IMR-90 (cell line): ENCODE results near the gene GMNN. TPM values are rescaled to one million over a fixed set of nuclear protein-coding genes. Genes with fewer than 3 reads are reported as not detected.

Experiments
- ATAC-seq: fragments of 200-7000 bp; cut with Tn5 transposase; 2 replicates; pipeline ENCODE4 v1.9.1; 2020; ENCODE audit warnings: low read depth, mild to moderate bottlenecking, moderate library complexity
- BruUV-seq: library from RNA; stranded (reverse); fragments of 400-500 nt; replicated peaks from 2 replicates; lab custom pipeline; 2021; lab: Mats Ljungman, UMichigan
- CTCF ChIA-PET: fragments of 300-600 bp; formaldehyde crosslinking; extraction: SDS; loops from one replicate; lab custom pipeline; 2021; ENCODE audit warnings: antibody characterized with exemption; lab: Yijun Ruan, JAX
- POLR2A ChIA-PET: fragments of 300-600 bp; sonication (Branson Sonifier 250); formaldehyde crosslinking; loops from one replicate; lab custom pipeline; 2022; ENCODE audit warnings: antibody characterized with exemption; ENCODE audit not compliant: unreplicated experiment; lab: Charles Lee
- DNase-seq: peaks from one replicate; pipeline ENCODE4 v3.0.0; 2013
- H2AFZ ChIP-seq: replicated peaks from 2 replicates; pipeline ENCODE3; 2013; ENCODE audit warnings: low read length, mild to moderate bottlenecking; ENCODE audit not compliant: poor library complexity
- H2AK5ac ChIP-seq: 2 replicates; pipeline ENCODE4 v1.6.1; 2013; ENCODE audit warnings: low read depth, low read length, inconsistent platforms
- H2AK9ac ChIP-seq: replicated peaks from 2 replicates; pipeline ENCODE3; 2013; ENCODE audit warnings: mild to moderate bottlenecking, low read depth, low read length, moderate library complexity; ENCODE audit not compliant: poor library complexity
- H2BK120ac ChIP-seq: 2 replicates; pipeline ENCODE4 v1.6.1; 2013; ENCODE audit warnings: low read depth, low read length, inconsistent platforms
- H2BK15ac ChIP-seq: 3 replicates; pipeline ENCODE4 v1.6.1; 2013; ENCODE audit warnings: low read depth, low read length, inconsistent platforms
- H2BK20ac ChIP-seq: 2 replicates; pipeline ENCODE4 v1.6.1; 2013; ENCODE audit warnings: low read depth, mild to moderate bottlenecking, inconsistent platforms, low read length, moderate library complexity
- H2BK5ac ChIP-seq: 2 replicates; pipeline ENCODE4 v1.6.1; 2013; ENCODE audit warnings: mild to moderate bottlenecking, low read depth, low read length, inconsistent platforms; ENCODE audit not compliant: poor library complexity, severe bottlenecking
- H3K14ac ChIP-seq: replicated peaks from 2 replicates; pipeline ENCODE4 v1.6.1; 2013; ENCODE audit warnings: low read depth, low read length, inconsistent platforms
- H3K18ac ChIP-seq: 2 replicates; pipeline ENCODE4 v1.6.1; 2013; ENCODE audit warnings: low read depth, low read length, control low read depth
- H3K23ac ChIP-seq: 2 replicates; pipeline ENCODE4 v1.6.1; 2013; ENCODE audit warnings: low read depth, low read length, inconsistent platforms
- H3K27ac ChIP-seq: 2 replicates; pipeline ENCODE4 v1.5.1; 2013; ENCODE audit warnings: mild to moderate bottlenecking, control low read depth, low read length; ENCODE audit not compliant: insufficient read depth
- H3K27me3 ChIP-seq: 2 replicates; pipeline ENCODE4 v1.6.1; 2013; ENCODE audit warnings: low read length; ENCODE audit not compliant: control insufficient read depth, insufficient read depth
- H3K36me3 ChIP-seq: 2 replicates; pipeline ENCODE4 v1.6.1; 2013; ENCODE audit warnings: low read length, mixed read lengths; ENCODE audit not compliant: control insufficient read depth, insufficient read depth
- H3K4ac ChIP-seq: 2 replicates; pipeline ENCODE4 v1.6.1; 2013; ENCODE audit warnings: low read depth, low read length, inconsistent platforms
- H3K4me1 ChIP-seq: 2 replicates; pipeline ENCODE4 v1.6.1; 2013; ENCODE audit warnings: low read length, mixed read lengths; ENCODE audit not compliant: control insufficient read depth, insufficient read depth
- H3K4me2 ChIP-seq: 2 replicates; pipeline ENCODE4 v1.6.1; 2013; ENCODE audit warnings: low read depth, mild to moderate bottlenecking, control low read depth, low read length, moderate library complexity
- H3K4me3 ChIP-seq: 2 replicates; pipeline ENCODE4 v1.5.1; 2013; ENCODE audit warnings: low read depth, mild to moderate bottlenecking, control low read depth, low read length, moderate library complexity; ENCODE audit not compliant: insufficient read depth
- H3K56ac ChIP-seq: 2 replicates; pipeline ENCODE4 v1.6.1; 2013; ENCODE audit warnings: low read length, inconsistent platforms; ENCODE audit not compliant: insufficient read depth; ENCODE audit errors: extremely low read depth
- H3K79me1 ChIP-seq, 2 experiments: 2 replicates each; pipeline ENCODE4 v1.6.1; 2013; ENCODE audit warnings: low read length in 2 of 2, inconsistent platforms in 1 of 2, low read depth in 1 of 2
- H3K9ac ChIP-seq: 2 replicates; pipeline ENCODE4 v1.6.1; 2013; ENCODE audit warnings: low read depth, low read length, control low read depth
- H3K9me1 ChIP-seq: 2 replicates; pipeline ENCODE4 v1.6.1; 2013; ENCODE audit warnings: low read length, inconsistent platforms; ENCODE audit not compliant: insufficient read depth
- H3K9me3 ChIP-seq: 2 replicates; pipeline ENCODE4 v1.6.1; 2013; ENCODE audit warnings: low read length; ENCODE audit not compliant: control insufficient read depth, insufficient read depth
- H4K20me1 ChIP-seq: 2 replicates; pipeline ENCODE4 v1.6.1; 2013; ENCODE audit warnings: low read length, inconsistent platforms; ENCODE audit not compliant: insufficient read depth
- H4K5ac ChIP-seq: 2 replicates; pipeline ENCODE4 v1.6.1; 2013; ENCODE audit warnings: mild to moderate bottlenecking, low read depth, low read length, control low read depth
- H4K8ac ChIP-seq, 2 experiments: 2 replicates each; pipeline ENCODE4 v1.6.1; 2013; ENCODE audit warnings: low read depth in 2 of 2, low read length in 2 of 2, control low read depth in 1 of 2, inconsistent platforms in 1 of 2
- H4K91ac ChIP-seq: 2 replicates; pipeline ENCODE4 v1.6.1; 2013; ENCODE audit warnings: low read depth, low read length, inconsistent platforms; ENCODE audit not compliant: insufficient read depth
- BHLHE40 ChIP-seq: fragments of 150-350 bp; IDR thresholded peaks from 2 replicates; pipeline ENCODE4 v1.6.1; 2016; ENCODE audit warnings: mild to moderate bottlenecking, low read depth, low read length
- CEBPB ChIP-seq: IDR thresholded peaks from 2 replicates; pipeline ENCODE4 v1.6.1; 2012; ENCODE audit warnings: low read depth, low read length, improper control_type of control experiment
- CHD1 ChIP-seq: IDR thresholded peaks from 2 replicates; pipeline ENCODE4 v1.6.1; 2012; ENCODE audit warnings: low read depth, low read length, improper control_type of control experiment
- CTCF ChIP-seq: conservative IDR thresholded peaks from 2 replicates; pipeline ENCODE4 v1.5.1; 2012; ENCODE audit warnings: mild to moderate bottlenecking, low read depth, low read length, improper control_type of control experiment
- ELK1 ChIP-seq: fragments of 150-350 bp; IDR thresholded peaks from 2 replicates; pipeline ENCODE4 v1.6.1; 2016; ENCODE audit warnings: low read depth, mild to moderate bottlenecking, low read length, moderate library complexity, borderline replicate concordance
- FOS ChIP-seq: fragments of 150-350 bp; IDR thresholded peaks from 2 replicates; pipeline ENCODE4 v1.6.1; 2016; ENCODE audit warnings: low read depth, low read length
- MAFK ChIP-seq: IDR thresholded peaks from 2 replicates; pipeline ENCODE4 v1.6.1; 2012; ENCODE audit warnings: low read depth, low read length, improper control_type of control experiment
- MXI1 ChIP-seq: IDR thresholded peaks from 2 replicates; pipeline ENCODE4 v1.6.1; 2012; ENCODE audit warnings: low read depth, mild to moderate bottlenecking, low read length, moderate library complexity, borderline replicate concordance
- NFE2L2 ChIP-seq: fragments of 150-350 bp; IDR thresholded peaks from 2 replicates; pipeline ENCODE4 v1.6.1; 2016; ENCODE audit warnings: low read depth, mild to moderate bottlenecking, low read length
- POLR2A ChIP-seq: IDR thresholded peaks from 2 replicates; pipeline ENCODE4 v1.6.1; 2012; ENCODE audit warnings: mild to moderate bottlenecking, low read depth, low read length
- RAD21 ChIP-seq: IDR thresholded peaks from 2 replicates; pipeline ENCODE4 v1.6.1; 2012; ENCODE audit warnings: low read length, improper control_type of control experiment
- RCOR1 ChIP-seq: IDR thresholded peaks from 2 replicates; pipeline ENCODE4 v1.6.1; 2012; ENCODE audit warnings: mild to moderate bottlenecking, low read length, improper control_type of control experiment; ENCODE audit not compliant: insufficient replicate concordance
- RFX5 ChIP-seq: IDR thresholded peaks from 2 replicates; pipeline ENCODE4 v1.8.0; 2012; ENCODE audit warnings: low read depth, mild to moderate bottlenecking, low read length, moderate library complexity
- SMC3 ChIP-seq: fragments of 150-350 bp; IDR thresholded peaks from 2 replicates; pipeline ENCODE4 v1.6.1; 2016; ENCODE audit warnings: low read depth, mild to moderate bottlenecking, antibody characterized with exemption, low read length, moderate library complexity
- USF2 ChIP-seq: fragments of 150-350 bp; IDR thresholded peaks from 2 replicates; pipeline ENCODE4 v1.6.1; 2017; ENCODE audit warnings: mild to moderate bottlenecking, antibody characterized with exemption, low read length, low read depth
- WGBS, 2 experiments: methylation state at CpG; one replicate each; pipeline versions ENCODE4 v1.1.5 to v1.1.7; 2013; ENCODE audit warnings: missing lambda C conversion rate in 2 of 2; ENCODE audit not compliant: insufficient read length in 1 of 2; ENCODE audit errors: extremely low coverage in 2 of 2; 5-methylcytosine and 5-hydroxymethylcytosine counted together
- dilution Hi-C: fragments of 300-500 bp; cut with HindIII; formaldehyde crosslinking; loops from one replicate; pipeline ENCODE4 v1.14.3; 2018; ENCODE audit warnings: low sequenced_read_pairs; ENCODE audit not compliant: unreplicated experiment
- in situ Hi-C: fragments of 300-500 bp; cut with MboI; formaldehyde crosslinking; loops from 3 replicates; pipeline ENCODE4 v1.14.3; 2019; ENCODE audit warnings: low sequenced_read_pairs, inconsistent platforms, mixed read lengths
- intact Hi-C: fragments of 100-400 bp; cut with micrococcal nuclease; formaldehyde crosslinking; loops from 2 replicates; pipeline ENCODE4 v1.10.0; 2022
- polyA plus RNA-seq, 3 experiments: library from polyadenylated mRNA; depleted of rRNA; stranded (reverse); fragments of >200 nt; gene quantifications; 2 replicates each; pipeline ENCODE4 v1.2.3, GENCODE V29; 2012; ENCODE audit warnings: low replicate concordance in 1 of 3
- total RNA-seq: library from RNA; depleted of rRNA; stranded (reverse); fragments of >200 nt; gene quantifications from 2 replicates; pipeline ENCODE4 v1.2.3, GENCODE V29; 2012

Gene GMNN
- total and polyA plus RNA-seq, 2 of the 4 experiments (the other 2 are of a cell fraction), result 19.7 to 22.2 TPM

GRCh38 chr6:24759718-24760117 lies 15.0 kb upstream of the GMNN start:
- no peaks in the 10 kb centered on the region for H3K79me1 ChIP-seq
- no peak overlapping the region for H2AK9ac ChIP-seq
- no peaks in the 10 kb centered on the region for H3K27me3 ChIP-seq
- no peaks in the 10 kb centered on the region; the same call in 1 of the 2 replicates for H3K4me1 ChIP-seq
- CTCF ChIA-PET, result no interaction called here
- intact Hi-C loops (loop anchor here (10.0 kb wide), 1 partner anchor 475 kb away; no protein-coding TSS in a partner anchor), dilution Hi-C loops (no loop called here), in situ Hi-C loops (loop anchor here (5.0 kb wide), 1 partner anchor 177 kb away; no protein-coding TSS in a partner anchor)
- H3K4me3 ChIP-seq, result no peak overlapping the region
- no peak for TF ChIP-seq POLR2A
- TF ChIP-seq CHD1, result no peak
- TF ChIP-seq NFE2L2, result no peak
- TF ChIP-seq SMC3, result no peak
- no peak for TF ChIP-seq RFX5
- TF ChIP-seq RCOR1, result no peak
- TF ChIP-seq MXI1, result no peak
- TF ChIP-seq FOS, result no peak
- TF ChIP-seq CEBPB, result no peak
- TF ChIP-seq ELK1, result no peak
- TF ChIP-seq MAFK, result no peak
- no peak for TF ChIP-seq RAD21
- TF ChIP-seq BHLHE40, result no peak
- no peak for TF ChIP-seq USF2
- TF ChIP-seq CTCF, result no peak
- no peak overlapping the region for H3K56ac ChIP-seq
- no peak overlapping the region for H2BK15ac ChIP-seq
- no peak overlapping the region for H3K4ac ChIP-seq
- no peak for DNase-seq
- no peak overlapping the region for H3K23ac ChIP-seq
- H3K18ac ChIP-seq, result no peak overlapping the region
- no peaks in the 10 kb centered on the region for H4K20me1 ChIP-seq
- no CpG with 5 or more reads among the region's 3 CpGs for WGBS, 2 experiments
- no peak overlapping the region for H3K9ac ChIP-seq
- ATAC-seq, result no peak
- no peak overlapping the region for H2BK20ac ChIP-seq
- no peak overlapping the region for H2BK120ac ChIP-seq
- H3K4me2 ChIP-seq, result no peak overlapping the region
- no peak overlapping the region for H2AK5ac ChIP-seq
- H4K8ac ChIP-seq, result no peak overlapping the region
- no peak overlapping the region for H4K91ac ChIP-seq
- no peak overlapping the region for H2BK5ac ChIP-seq
- H3K9me1 ChIP-seq, result no peaks in the 10 kb centered on the region; the same call in 1 of the 2 replicates
- no peak overlapping the region for H3K14ac ChIP-seq
- H3K27ac ChIP-seq, result no peak overlapping the region
- no peaks in the 10 kb centered on the region for H3K9me3 ChIP-seq
- H3K36me3 ChIP-seq, result no peaks in the 10 kb centered on the region
- H2AFZ ChIP-seq, result no peak overlapping the region
- BruUV-seq, result no TSS peak
- POLR2A ChIA-PET, result no interaction called here
- no peak overlapping the region for H4K5ac ChIP-seq
